DOHH2 (cell line): ENCODE results near the gene TFR2.

ENCODE experiments used
- EZH2phosphoT487 ChIP-seq: fragments of 200-600 bp; sonication (generic); IDR thresholded peaks from 2 replicates; pipeline ENCODE4 v1.6.1; 2017; ENCODE audit warnings: borderline replicate concordance, mild to moderate bottlenecking, antibody characterized with exemption, low read length, moderate library complexity, mixed read lengths
- TF ChIP-seq, protein P1 (sequence below): fragments of 200-600 bp; sonication (generic); IDR thresholded peaks from one replicate; pipeline ENCODE4 v1.5.1; 2014; ENCODE audit warnings: antibody characterized with exemption, mild to moderate bottlenecking, low read depth, low read length; ENCODE audit not compliant: poor library complexity, severe bottlenecking

DNA sequence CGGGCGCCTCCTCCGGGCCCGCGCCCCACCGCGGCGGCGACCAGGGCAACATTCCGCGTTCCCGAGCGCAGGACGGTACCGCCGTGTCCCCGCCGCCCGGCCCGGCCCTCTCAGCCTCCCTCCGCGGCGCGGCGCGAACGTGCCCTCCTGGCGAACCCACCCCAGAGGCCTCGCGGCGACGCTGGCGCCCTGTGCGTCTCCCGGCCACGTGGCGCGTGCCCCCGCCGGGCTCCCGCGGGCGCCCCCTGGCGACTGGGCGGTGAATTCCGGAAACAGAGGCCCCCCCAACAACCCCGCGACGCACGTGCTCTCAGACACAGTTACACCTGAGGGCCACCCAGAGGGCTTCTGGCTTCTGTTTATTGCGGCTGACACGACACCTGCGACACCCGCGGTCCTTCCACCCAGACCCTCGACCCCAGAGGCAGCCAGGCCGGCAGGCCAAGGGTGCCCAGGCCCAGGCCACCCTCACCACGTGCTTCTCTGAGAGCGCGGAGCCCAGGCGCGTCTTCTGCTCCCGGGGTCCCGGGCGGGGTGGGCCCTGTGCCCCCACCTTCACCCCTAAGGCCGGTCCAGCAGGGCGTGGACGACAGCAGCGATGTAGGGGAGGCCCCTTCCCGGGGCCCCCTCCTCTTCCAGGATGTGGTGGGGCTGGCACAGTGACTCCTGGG is 67.5 kb downstream of the TFR2 start, which contains the start of gene SAP25:
- TF ChIP-seq, protein P1, sequence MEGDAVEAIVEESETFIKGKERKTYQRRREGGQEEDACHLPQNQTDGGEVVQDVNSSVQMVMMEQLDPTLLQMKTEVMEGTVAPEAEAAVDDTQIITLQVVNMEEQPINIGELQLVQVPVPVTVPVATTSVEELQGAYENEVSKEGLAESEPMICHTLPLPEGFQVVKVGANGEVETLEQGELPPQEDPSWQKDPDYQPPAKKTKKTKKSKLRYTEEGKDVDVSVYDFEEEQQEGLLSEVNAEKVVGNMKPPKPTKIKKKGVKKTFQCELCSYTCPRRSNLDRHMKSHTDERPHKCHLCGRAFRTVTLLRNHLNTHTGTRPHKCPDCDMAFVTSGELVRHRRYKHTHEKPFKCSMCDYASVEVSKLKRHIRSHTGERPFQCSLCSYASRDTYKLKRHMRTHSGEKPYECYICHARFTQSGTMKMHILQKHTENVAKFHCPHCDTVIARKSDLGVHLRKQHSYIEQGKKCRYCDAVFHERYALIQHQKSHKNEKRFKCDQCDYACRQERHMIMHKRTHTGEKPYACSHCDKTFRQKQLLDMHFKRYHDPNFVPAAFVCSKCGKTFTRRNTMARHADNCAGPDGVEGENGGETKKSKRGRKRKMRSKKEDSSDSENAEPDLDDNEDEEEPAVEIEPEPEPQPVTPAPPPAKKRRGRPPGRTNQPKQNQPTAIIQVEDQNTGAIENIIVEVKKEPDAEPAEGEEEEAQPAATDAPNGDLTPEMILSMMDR, result no peak
- no peak for TF ChIP-seq EZH2phosphoT487
